Activated CD4-positive, alpha-beta memory T cell treated with anti-CD3 and anti-CD28 coated beads, Interleukin-2, amount 10 ng/mL, durations not matched to agents 7 days and 5 days (primary cell): ENCODE measurements around the gene CTSL. TPM values are rescaled to one million over a fixed set of nuclear protein-coding genes. Genes with fewer than 3 reads are reported as not detected.
"Not testable (repeated sequence)": the region's sequence is repeated elsewhere in the genome, so short reads cannot be mapped to it uniquely, and the experiment has no call there.

ENCODE experiments used
- CTCF ChIA-PET: fragments of 350-600 bp; sonication (Branson Sonifier 250); formaldehyde crosslinking; loops from one replicate; lab custom pipeline; 2021; ENCODE audit warnings: antibody characterized with exemption, inconsistent platforms; lab: Charles Lee
- POLR2A ChIA-PET: fragments of 350-600 bp; sonication (Branson Sonifier 250); formaldehyde crosslinking; loops from one replicate; lab custom pipeline; 2021; ENCODE audit warnings: antibody characterized with exemption; lab: Charles Lee
- DNase-seq: peaks from one replicate; pipeline ENCODE4 v3.0.0-alpha.2; 2020
- H3K27ac Mint-ChIP-seq: one replicate; pipeline ENCODE4 v1.8.0; 2021; ENCODE audit warnings: mild to moderate bottlenecking, mixed read lengths
- H3K27me3 Mint-ChIP-seq: one replicate; pipeline ENCODE4 v1.8.0; 2021; ENCODE audit warnings: mixed read lengths
- H3K36me3 Mint-ChIP-seq: one replicate; pipeline ENCODE4 v1.8.0; 2021; ENCODE audit warnings: low read depth, mixed read lengths
- H3K4me1 Mint-ChIP-seq: one replicate; pipeline ENCODE4 v1.8.0; 2021; ENCODE audit warnings: mixed read lengths
- H3K4me3 Mint-ChIP-seq: one replicate; pipeline ENCODE4 v1.8.0; 2021; ENCODE audit warnings: mild to moderate bottlenecking, mixed read lengths
- H3K9me3 Mint-ChIP-seq: one replicate; pipeline ENCODE4 v1.8.0; 2021; ENCODE audit warnings: mixed read lengths
- total RNA-seq, 2 experiments: library from RNA; stranded (reverse); gene quantifications; one replicate each; pipeline ENCODE4 v1.2.3, GENCODE V29; 2021

Gene CTSL
- total RNA-seq, 2 experiments from 2014 or later: 12.1 to 12.9 TPM

GRCh38 chr9:87739546-87739945, 13.6 kb downstream of the CTSL start:
- H3K27me3 Mint-ChIP-seq: peaks cover 37% of the 10 kb centered on the region

GRCh38 chr9:87740209-87740608, 14.3 kb downstream of the CTSL start:
- Mint-ChIP-seq H3K36me3 (no peaks in the 10 kb centered on the region), H3K9me3 (peaks cover 6% of the 10 kb centered on the region), H3K27me3 (peaks cover 36% of the 10 kb centered on the region), H3K4me3 (no peak overlapping the region), H3K27ac (no peak overlapping the region), H3K4me1 (peaks cover 5% of the 10 kb centered on the region)
- ChIA-PET POLR2A (no interaction called here), CTCF (no interaction called here)
- no peak for DNase-seq

More at GRCh38 chr9:87739546-87739945, 13.6 kb downstream of the CTSL start:
- ChIA-PET POLR2A (no interaction called here), CTCF (no interaction called here)
- Mint-ChIP-seq H3K9me3 (peaks cover 6% of the 10 kb centered on the region), H3K4me1 (peaks cover 5% of the 10 kb centered on the region), H3K27ac (no peak overlapping the region), H3K36me3 (no peaks in the 10 kb centered on the region), H3K4me3 (no peak overlapping the region)
- DNase-seq: no peak

- H3K4me1 Mint-ChIP-seq: peaks cover 5% of the 10 kb centered on the region
- peaks cover 6% of the 10 kb centered on the region for H3K9me3 Mint-ChIP-seq
- CTCF ChIA-PET: no interaction called here
- DNase-seq: no peak
- no peaks in the 10 kb centered on the region for H3K36me3 Mint-ChIP-seq
- no peak overlapping the region for H3K4me3 Mint-ChIP-seq
- H3K27ac Mint-ChIP-seq: no peak overlapping the region
- POLR2A ChIA-PET: no interaction called here
- H3K27me3 Mint-ChIP-seq: peaks cover 33% of the 10 kb centered on the region
Observed at GRCh38 chr9:87741326-87741725, 15.4 kb downstream of the CTSL start.

- Mint-ChIP-seq H3K4me1 (peaks cover 5% of the 10 kb centered on the region), H3K27me3 (peaks cover 29% of the 10 kb centered on the region), H3K36me3 (no peaks in the 10 kb centered on the region), H3K4me3 (no peak overlapping the region), H3K9me3 (peaks cover 6% of the 10 kb centered on the region), H3K27ac (no peak overlapping the region)
- CTCF ChIA-PET: no interaction called here
- POLR2A ChIA-PET: no interaction called here
- DNase-seq: no peak
Observed at GRCh38 chr9:87741891-87742290, 16.0 kb downstream of the CTSL start.

GRCh38 chr9:87742813-87743428, 17.0 kb downstream of the CTSL start:
- Mint-ChIP-seq H3K4me1 (peaks cover 5% of the 10 kb centered on the region), H3K4me3 (no peak overlapping the region), H3K9me3 (peaks cover 6% of the 10 kb centered on the region), H3K27me3 (peaks cover 35% of the 10 kb centered on the region), H3K36me3 (no peaks in the 10 kb centered on the region), H3K27ac (no peak overlapping the region)
- DNase-seq: no peak
- POLR2A ChIA-PET: no interaction called here
- CTCF ChIA-PET: no interaction called here

- DNase-seq, CTCF ChIA-PET, H3K27ac Mint-ChIP-seq, H3K4me3 Mint-ChIP-seq, H3K4me1 Mint-ChIP-seq, POLR2A ChIA-PET, H3K9me3 Mint-ChIP-seq, H3K36me3 Mint-ChIP-seq: not testable (repeated sequence)
- H3K27me3 Mint-ChIP-seq: peaks cover 32% of the 10 kb centered on the region
Observed at GRCh38 chr9:87744247-87744646, 18.3 kb downstream of the CTSL start.

- H3K36me3 Mint-ChIP-seq: no peaks in the 10 kb centered on the region
- ChIA-PET POLR2A (no interaction called here), CTCF (no interaction called here)
- peaks cover 6% of the 10 kb centered on the region for H3K9me3 Mint-ChIP-seq
- peaks cover 26% of the 10 kb centered on the region for H3K27me3 Mint-ChIP-seq
- no peak overlapping the region for H3K27ac Mint-ChIP-seq
- no peak overlapping the region for H3K4me3 Mint-ChIP-seq
- DNase-seq: no peak
- peaks cover 5% of the 10 kb centered on the region for H3K4me1 Mint-ChIP-seq
Observed at GRCh38 chr9:87746186-87746585, 20.3 kb downstream of the CTSL start.

GRCh38 chr9:87748881-87749280, 23.0 kb downstream of the CTSL start:
- H3K4me3 Mint-ChIP-seq: no peak overlapping the region
- ChIA-PET POLR2A (no interaction called here), CTCF (no interaction called here)
- peaks cover 10% of the 10 kb centered on the region for H3K9me3 Mint-ChIP-seq
- H3K27me3 Mint-ChIP-seq: peaks cover 19% of the 10 kb centered on the region
- H3K36me3 Mint-ChIP-seq: no peaks in the 10 kb centered on the region
- H3K27ac Mint-ChIP-seq: no peak overlapping the region
- no peaks in the 10 kb centered on the region for H3K4me1 Mint-ChIP-seq
- DNase-seq: no peak

GRCh38 chr9:87749335-87750035, 23.6 kb downstream of the CTSL start:
- ChIA-PET POLR2A (no interaction called here), CTCF (no interaction called here)
- Mint-ChIP-seq H3K27ac (no peak overlapping the region), H3K9me3 (peaks cover 8% of the 10 kb centered on the region), H3K27me3 (peaks cover 18% of the 10 kb centered on the region), H3K4me1 (no peaks in the 10 kb centered on the region), H3K4me3 (no peak overlapping the region), H3K36me3 (no peaks in the 10 kb centered on the region)
- DNase-seq: no peak

GRCh38 chr9:87750726-87751125, 24.8 kb downstream of the CTSL start:
- POLR2A ChIA-PET: no interaction called here

GRCh38 chr9:87751423-87751822, 25.5 kb downstream of the CTSL start:
- no peak for DNase-seq
- Mint-ChIP-seq H3K9me3 (peaks cover 12% of the 10 kb centered on the region), H3K4me3 (no peak overlapping the region), H3K27me3 (peaks cover 18% of the 10 kb centered on the region), H3K4me1 (no peaks in the 10 kb centered on the region), H3K36me3 (no peaks in the 10 kb centered on the region), H3K27ac (no peak overlapping the region)
- POLR2A ChIA-PET: no interaction called here
- CTCF ChIA-PET: no interaction called here

More at GRCh38 chr9:87750726-87751125, 24.8 kb downstream of the CTSL start:
- Mint-ChIP-seq H3K27ac (no peak overlapping the region), H3K4me1 (no peaks in the 10 kb centered on the region), H3K27me3 (peaks cover 18% of the 10 kb centered on the region), H3K4me3 (no peak overlapping the region), H3K9me3 (peaks cover 12% of the 10 kb centered on the region), H3K36me3 (no peaks in the 10 kb centered on the region)
- DNase-seq: no peak
- CTCF ChIA-PET: no interaction called here

- Mint-ChIP-seq H3K36me3 (no peaks in the 10 kb centered on the region), H3K4me1 (no peaks in the 10 kb centered on the region), H3K27ac (no peak overlapping the region), H3K27me3 (peaks cover 17% of the 10 kb centered on the region), H3K4me3 (no peak overlapping the region), H3K9me3 (peaks cover 12% of the 10 kb centered on the region)
- DNase-seq: no peak
- POLR2A ChIA-PET: no interaction called here
- CTCF ChIA-PET: no interaction called here
Observed at GRCh38 chr9:87751868-87752267, 25.9 kb downstream of the CTSL start.

GRCh38 chr9:87753313-87753712, 27.4 kb downstream of the CTSL start:
- DNase-seq: no peak
- ChIA-PET POLR2A (no interaction called here), CTCF (no interaction called here)
- H3K27me3 Mint-ChIP-seq: peaks cover 9% of the 10 kb centered on the region
- no peak overlapping the region for H3K27ac Mint-ChIP-seq
- no peak overlapping the region for H3K4me3 Mint-ChIP-seq
- H3K4me1 Mint-ChIP-seq: no peaks in the 10 kb centered on the region
- H3K36me3 Mint-ChIP-seq: no peaks in the 10 kb centered on the region
- H3K9me3 Mint-ChIP-seq: peaks cover 12% of the 10 kb centered on the region

GRCh38 chr9:87758330-87758729, 32.4 kb downstream of the CTSL start:
- H3K36me3 Mint-ChIP-seq, H3K27ac Mint-ChIP-seq, H3K9me3 Mint-ChIP-seq, DNase-seq, CTCF ChIA-PET, H3K4me3 Mint-ChIP-seq, H3K27me3 Mint-ChIP-seq, H3K4me1 Mint-ChIP-seq, POLR2A ChIA-PET: not testable (repeated sequence)
